GM18526 (cell line): ENCODE results near the gene AFF3.

Source experiments
- POLR2A ChIP-seq: IDR thresholded peaks from 3 replicates; pipeline ENCODE4 v1.6.1; 2011; ENCODE audit not compliant: insufficient read length; ENCODE audit errors: extremely low read depth

The AFF3 gene

GRCh38 chr2:99836690-99837605, 305.4 kb downstream of the AFF3 start:
- no peak for TF ChIP-seq POLR2A

GRCh38 chr2:99834426-99834825, 308.0 kb downstream of the AFF3 start:
- TF ChIP-seq POLR2A: no peak

- TF ChIP-seq POLR2A: no peak
Measured at GRCh38 chr2:99833586-99834201, 308.7 kb downstream of the AFF3 start.

GRCh38 chr2:99832926-99833325, 309.5 kb downstream of the AFF3 start:
- no peak for TF ChIP-seq POLR2A

- TF ChIP-seq POLR2A: no peak
Measured at GRCh38 chr2:99831772-99832171, 310.6 kb downstream of the AFF3 start.

GRCh38 chr2:99827296-99827999, 314.9 kb downstream of the AFF3 start:
- TF ChIP-seq POLR2A: no peak

- TF ChIP-seq POLR2A: no peak
Measured at GRCh38 chr2:99825630-99826029, 316.8 kb downstream of the AFF3 start.

- TF ChIP-seq POLR2A: no peak
Measured at GRCh38 chr2:99824758-99825157, 317.6 kb downstream of the AFF3 start.

- no peak for TF ChIP-seq POLR2A
Measured at GRCh38 chr2:99822474-99823207, 319.7 kb downstream of the AFF3 start.

GRCh38 chr2:99821984-99822383, 320.4 kb downstream of the AFF3 start:
- no peak for TF ChIP-seq POLR2A

- no peak for TF ChIP-seq POLR2A
Measured at GRCh38 chr2:99821572-99821971, 320.8 kb downstream of the AFF3 start.

- no peak for TF ChIP-seq POLR2A
Measured at GRCh38 chr2:99821039-99821438, 321.4 kb downstream of the AFF3 start.

- no peak for TF ChIP-seq POLR2A
Measured at GRCh38 chr2:99819766-99820165, 322.6 kb downstream of the AFF3 start.

GRCh38 chr2:99818842-99819241, 323.5 kb downstream of the AFF3 start:
- no peak for TF ChIP-seq POLR2A

GRCh38 chr2:99816908-99817307, 325.5 kb downstream of the AFF3 start:
- TF ChIP-seq POLR2A: no peak
